GM18858 (cell line): Measurements from ENCODE around the gene DEPDC1B.
"Not testable (repeated sequence)": the region's sequence is repeated elsewhere in the genome, so short reads cannot be mapped to it uniquely, and the experiment has no call there.

ENCODE experiments used
- ATAC-seq: cut with Tn5 transposase; IDR thresholded peaks from one replicate; pipeline ENCODE4 v1.9.1; 2021; ENCODE audit not compliant: unreplicated experiment

The DEPDC1B gene

DNA sequence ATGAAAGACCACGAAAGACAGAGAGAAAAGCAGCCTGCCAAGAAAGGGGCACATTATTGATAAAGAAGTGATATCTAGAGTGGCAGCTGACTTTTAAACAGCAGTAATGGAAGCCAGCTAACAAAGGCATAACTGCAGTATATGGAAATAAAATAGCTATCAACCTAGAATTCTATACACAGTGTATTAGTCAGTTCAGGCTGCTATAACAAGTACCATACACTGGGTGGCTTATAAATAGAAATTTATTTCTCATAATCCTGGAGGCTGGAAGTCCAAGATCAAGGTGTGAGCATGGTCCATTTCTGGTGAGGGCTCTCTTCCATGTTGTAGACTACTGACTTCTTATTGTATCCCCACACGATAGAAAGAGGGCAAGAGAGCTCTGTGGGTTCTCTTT, 109.8 kb downstream of the DEPDC1B start:
- ATAC-seq: no peak

DNA sequence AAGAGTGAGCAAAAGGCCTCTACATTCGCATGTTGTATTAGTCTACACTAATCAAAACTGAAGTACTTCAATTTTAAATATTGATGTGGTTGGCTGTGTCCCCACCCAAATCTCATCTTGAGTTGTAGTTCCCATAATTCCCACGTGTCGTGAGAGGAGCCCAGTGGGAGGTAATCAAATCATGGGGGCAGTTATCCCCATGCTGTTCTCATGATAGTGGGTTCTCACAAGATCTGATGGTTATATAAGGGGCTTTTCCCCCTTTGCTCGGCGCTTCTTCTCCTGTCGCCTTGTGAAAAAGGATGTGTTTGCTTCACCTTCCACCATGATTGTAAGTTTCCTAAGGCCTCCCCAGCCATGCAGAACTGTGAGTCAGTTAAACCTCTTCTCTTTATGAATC, 112.7 kb downstream of the DEPDC1B start:
- ATAC-seq: not testable (repeated sequence)

DNA sequence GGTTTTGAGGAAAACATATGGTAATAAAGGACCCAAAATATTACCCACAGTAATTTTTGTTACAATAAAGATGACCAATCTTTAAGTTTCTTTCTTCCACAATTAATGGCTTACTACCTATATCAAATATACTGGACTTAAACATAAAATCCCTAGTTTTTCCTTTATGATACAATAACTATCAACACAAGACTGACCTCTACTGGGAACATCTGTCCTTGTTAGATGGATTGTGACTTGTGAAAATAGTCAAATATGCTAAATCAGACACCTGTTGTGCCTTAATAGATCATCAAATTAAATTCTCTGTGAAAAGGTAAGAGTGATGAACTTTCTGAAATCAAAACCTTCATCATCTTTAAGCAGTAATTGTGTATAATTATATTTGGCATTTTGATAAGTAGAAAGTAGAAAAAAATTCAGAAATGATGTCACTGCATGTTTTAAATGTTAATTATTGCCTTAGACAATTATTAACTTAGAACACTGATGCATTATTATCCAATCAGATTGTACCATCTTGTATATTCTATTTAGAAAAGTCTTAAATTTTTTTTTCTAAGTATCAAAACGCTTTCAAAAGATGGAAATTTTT, 113.6 kb downstream of the DEPDC1B start:
- peak; percentile 48 for ATAC-seq

DNA sequence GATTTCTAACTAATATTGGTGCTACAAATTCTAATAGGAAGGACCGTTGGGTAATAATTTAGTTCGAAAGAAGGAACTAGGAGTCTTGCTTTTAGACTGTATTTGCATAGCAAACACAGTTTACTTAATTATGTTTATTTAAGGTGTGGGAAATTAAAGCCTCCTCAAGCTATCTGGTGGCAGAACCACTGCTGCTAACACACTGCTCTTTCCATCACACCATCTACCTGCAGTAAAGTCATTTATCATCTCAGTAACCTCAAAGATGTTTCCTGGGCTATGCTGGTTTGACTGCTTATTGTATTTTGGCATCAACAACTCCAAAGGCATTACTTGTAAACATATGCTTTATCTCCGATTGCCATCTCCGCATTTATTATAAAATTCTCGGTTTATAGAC, 114.3 kb downstream of the DEPDC1B start:
- no peak for ATAC-seq

DNA sequence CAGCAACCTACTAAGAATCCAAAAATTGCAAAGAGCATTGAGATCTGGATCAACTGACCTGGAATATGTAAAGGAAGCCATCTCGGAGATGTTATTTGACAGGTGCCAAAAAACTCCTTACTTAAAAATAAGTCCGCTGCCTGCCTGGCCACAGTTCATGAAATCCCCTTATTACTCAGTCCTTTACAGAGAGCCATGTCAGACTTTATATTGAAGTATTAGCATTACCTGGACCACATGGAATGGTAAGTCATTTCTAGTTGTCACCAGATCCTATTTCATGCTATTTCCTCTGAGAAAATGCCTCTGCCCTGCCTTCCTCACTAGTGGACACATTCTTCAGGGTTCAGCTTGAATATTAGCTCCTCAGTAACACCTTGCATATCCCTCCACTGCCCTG, 115.7 kb downstream of the DEPDC1B start:
- no peak for ATAC-seq

DNA sequence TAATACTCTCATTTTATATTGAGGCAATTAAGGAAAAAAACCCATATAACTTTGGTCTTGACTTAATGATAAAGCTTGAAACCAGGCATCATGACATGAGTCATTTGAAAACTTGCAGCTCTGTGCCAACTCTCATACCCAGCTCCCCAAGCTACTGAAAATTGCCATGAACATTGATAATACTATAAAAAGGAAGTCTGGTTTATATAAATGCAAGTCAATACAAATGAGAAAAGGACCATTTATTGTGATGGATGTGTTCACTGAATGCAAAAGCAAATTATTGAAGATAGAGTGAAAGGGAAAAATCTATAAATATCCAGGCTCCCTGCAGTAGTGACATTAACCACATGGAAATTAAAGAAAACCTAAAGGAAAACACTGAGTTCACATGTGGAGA, 116.3 kb downstream of the DEPDC1B start:
- ATAC-seq: no peak

DNA sequence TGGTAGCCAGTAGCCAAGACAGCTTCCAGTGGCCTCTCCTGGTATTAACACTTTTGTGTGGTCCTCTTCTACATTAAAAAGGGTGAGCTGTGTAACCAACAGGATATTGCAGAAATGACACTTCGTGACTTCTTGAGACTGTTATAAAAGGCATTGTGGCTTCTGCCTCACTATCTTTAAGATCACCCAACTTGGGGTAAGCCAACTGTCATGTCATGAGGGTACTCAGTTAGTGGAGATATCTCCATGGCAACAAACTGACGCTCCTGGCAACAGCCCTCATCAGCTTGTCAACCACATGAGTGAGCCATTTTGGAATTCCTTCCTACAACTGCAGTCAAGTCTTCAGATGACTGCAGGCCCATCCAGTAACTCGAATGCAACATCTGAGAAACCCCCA, 121.7 kb downstream of the DEPDC1B start:
- no peak for ATAC-seq

DNA sequence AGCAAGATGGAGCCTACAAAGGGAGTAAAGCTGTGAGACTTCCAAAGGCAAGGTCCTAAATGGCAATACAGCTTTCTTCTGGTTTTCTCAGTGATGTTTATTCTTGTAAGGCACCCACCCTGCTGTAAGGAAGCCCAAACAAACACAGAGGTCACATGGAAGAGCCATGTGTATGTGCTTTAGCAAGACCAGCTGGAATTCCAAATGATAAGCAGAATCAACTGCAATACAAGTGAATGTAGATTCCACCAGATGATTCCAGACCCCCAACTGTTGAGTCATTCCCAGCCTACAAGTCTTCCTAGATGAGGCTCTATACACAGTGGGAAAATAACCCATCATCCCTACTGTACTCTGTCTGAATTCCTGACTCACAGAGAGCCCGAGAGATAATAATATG, 122.8 kb downstream of the DEPDC1B start:
- no peak for ATAC-seq

DNA sequence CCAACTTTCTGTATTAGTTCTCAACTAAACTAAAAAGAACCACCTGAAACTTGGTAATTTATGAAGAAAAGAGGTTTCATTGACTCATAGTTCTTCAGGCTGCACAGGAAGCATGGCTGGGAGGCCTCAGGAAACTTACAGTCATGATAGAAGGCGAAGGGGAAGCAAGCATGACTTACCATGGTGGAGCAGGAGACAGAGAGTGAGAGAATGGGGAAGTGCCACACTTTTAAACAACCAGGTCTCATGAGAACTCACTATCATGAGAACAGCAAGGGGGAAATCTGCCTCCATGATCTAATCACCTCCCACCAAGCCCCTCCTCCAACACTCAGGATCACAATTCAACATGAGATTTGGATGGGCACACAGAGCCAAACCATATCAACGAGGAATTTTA, 123.5 kb downstream of the DEPDC1B start:
- ATAC-seq: no peak

DNA sequence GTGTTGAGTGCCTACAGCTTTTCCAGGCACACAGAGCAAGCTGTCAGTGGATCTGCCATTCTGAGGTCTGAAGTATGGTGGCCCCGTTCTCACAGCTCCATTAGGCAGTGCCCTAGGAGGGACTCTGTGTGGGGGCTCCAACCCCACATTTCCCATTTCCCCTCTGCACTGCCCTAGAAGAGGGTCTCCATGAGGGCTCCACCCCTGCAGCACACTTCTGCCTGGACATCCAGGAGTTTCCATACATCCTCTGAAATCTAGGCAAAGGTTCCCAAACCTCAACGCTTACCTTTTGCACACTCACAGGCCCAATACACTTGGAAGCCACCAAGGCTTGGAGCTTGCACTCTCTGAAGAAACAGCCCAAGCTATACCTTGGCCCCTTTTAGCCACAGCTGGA, 131.3 kb downstream of the DEPDC1B start:
- no peak for ATAC-seq

DNA sequence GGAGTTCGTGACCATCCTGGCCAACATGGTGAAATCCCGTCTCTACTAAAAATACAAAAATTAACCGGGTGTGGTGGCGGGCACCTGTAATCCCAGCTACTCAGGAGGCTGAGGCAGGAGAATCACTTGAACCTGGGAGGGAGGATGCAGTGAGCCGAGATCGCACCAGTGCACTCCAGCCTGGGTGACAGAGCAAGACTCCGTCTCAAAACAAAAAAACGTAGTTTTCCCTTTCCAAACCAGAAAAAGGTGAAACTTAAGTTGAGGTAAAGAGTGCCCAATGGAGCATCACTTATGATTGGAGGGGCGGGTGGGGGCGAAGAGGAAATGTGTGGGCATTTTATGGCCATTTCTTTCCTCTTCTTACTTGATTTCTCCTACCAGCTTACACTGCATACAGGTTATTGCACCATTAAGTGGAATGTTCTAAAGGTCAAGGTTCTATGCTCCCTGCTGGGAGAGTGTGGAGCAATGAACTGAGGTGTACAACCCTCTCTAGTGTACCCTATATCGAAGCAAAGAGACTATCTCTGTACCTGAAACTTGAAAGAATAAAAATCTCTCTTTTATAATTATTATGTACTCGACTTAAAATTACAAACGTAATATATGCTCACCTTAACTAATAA, 136.2 kb downstream of the DEPDC1B start:
- ATAC-seq: no peak

DNA sequence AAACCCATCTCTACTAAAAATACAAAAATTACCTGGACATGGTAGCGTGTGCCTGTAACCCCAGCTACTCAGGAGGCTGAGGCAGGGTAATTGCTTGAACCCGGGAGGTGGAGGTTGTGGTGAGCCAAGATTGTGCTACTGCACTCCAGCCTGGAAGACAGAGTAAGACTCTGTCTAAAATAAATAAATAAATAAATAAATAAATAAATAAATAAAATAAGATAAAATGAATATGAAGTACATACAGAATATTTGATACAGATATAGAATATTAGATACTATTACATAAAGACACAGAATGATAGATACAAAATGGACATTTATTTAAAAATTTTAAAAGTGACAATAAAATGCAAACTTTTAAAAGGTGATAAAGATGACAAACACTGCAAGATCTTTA, 146.7 kb downstream of the DEPDC1B start:
- not testable (repeated sequence) for ATAC-seq

DNA sequence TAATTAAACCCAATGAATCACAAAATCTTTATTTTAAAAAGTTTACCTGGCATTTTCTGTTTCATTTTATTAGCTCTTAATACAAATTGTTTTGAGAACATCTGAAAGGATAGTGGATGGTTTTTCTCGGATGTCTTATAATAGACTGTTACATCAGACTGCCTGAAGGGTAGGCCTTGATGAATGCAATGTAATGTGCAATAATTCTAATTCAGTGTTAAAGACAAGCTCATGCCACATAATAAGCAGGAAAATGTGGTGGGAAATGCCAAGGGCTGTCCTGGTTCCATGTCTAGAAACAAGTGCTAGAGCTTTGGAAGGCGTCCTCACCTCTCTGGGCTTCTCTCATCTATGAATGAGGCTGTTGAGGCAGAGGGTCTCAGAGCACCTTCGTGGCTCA, 148.1 kb downstream of the DEPDC1B start:
- no peak for ATAC-seq

DNA sequence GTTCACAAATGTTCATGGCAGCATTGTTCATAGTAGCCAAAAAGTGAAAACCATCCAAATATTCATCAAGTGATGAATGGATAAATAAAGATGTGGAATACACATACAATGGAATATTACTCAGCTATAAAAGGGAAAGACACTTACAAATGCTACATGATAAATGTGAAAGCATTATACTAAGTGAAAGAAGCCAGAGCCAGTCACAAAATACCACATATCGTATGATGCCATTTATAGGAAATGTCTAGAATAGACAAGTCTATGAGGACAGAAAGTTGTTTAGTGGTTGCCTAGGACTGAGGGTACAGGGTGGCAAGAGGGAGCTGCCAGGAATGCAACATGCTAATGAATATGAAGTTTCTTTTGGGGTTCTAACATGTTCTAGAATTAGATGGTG, 148.7 kb downstream of the DEPDC1B start:
- no peak for ATAC-seq

DNA sequence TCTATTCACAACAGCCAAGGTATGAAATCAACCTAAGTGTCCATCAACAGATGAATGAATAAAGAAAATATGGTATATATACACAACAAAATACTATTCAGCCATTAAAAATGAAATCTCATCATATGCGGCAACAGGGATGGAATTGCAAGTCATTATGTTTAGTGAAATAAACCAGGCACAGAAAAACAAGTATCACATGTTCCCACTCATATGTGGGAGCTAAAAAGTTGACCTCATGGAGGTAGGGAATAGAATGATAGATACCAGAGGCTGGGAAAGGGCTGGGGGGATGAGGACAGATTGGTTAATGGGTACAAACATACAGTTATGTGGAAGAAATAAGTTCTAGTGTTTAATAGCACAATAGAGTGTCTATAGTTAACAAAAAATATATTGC, 149.7 kb downstream of the DEPDC1B start:
- no peak for ATAC-seq

DNA sequence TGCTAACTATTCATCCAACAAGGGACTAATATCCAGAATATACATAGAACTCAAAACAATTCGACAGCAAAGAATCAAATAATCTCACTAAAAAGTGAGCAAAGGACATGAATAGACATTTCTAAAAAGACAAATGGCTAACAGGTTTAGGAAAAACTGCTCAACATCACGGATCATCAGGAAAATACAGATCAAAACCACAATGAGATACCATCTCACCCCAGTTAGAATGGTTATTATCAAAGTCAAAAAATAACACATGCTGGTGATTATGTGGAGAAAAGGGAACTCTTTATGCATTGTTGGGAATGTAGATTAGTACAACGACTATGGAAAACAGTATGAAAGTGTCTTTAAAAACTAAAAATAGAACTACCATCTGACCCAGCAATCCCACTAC, 150.1 kb downstream of the DEPDC1B start:
- ATAC-seq: no peak
